Stimulated activated CD4-positive, alpha-beta T cell treated with anti-CD3 and anti-CD28 coated beads, Interleukin-12 subunit alpha, Interleukin-12 subunit beta, amount 100 ng/mL, for 24 hours (primary cell): Measurements from ENCODE around the gene TP53I11.

ENCODE experiments used
- DNase-seq, 2 experiments: peaks; one replicate each; pipeline ENCODE4 v3.0.0-alpha.2; 2020; ENCODE audit warnings: low read depth in 2 of 2

The TP53I11 gene

GRCh38 chr11:44978961-44979331 is 28.3 kb upstream of the TP53I11 start:
- DNase-seq = no peak

GRCh38 chr11:44978274-44978960 is 27.7 kb upstream of the TP53I11 start:
- DNase-seq = no peak

- DNase-seq = no peak
Measured at GRCh38 chr11:44977493-44977984, 26.9 kb upstream of the TP53I11 start.

- DNase-seq = no peak
Measured at GRCh38 chr11:44976576-44976975, 25.9 kb upstream of the TP53I11 start.

GRCh38 chr11:44974402-44975000 is 23.8 kb upstream of the TP53I11 start:
- DNase-seq = no peak

GRCh38 chr11:44973632-44974401 is 23.1 kb upstream of the TP53I11 start:
- DNase-seq = no peak

GRCh38 chr11:44972746-44973435 is 22.2 kb upstream of the TP53I11 start:
- DNase-seq = no peak

- DNase-seq = no peak
Measured at GRCh38 chr11:44971185-44971584, 20.5 kb upstream of the TP53I11 start.

GRCh38 chr11:44970293-44970692 is 19.6 kb upstream of the TP53I11 start:
- DNase-seq = no peak

GRCh38 chr11:44969651-44970252 is 19.1 kb upstream of the TP53I11 start:
- no peak for DNase-seq

- DNase-seq = no peak
Measured at GRCh38 chr11:44968510-44968909, 17.8 kb upstream of the TP53I11 start.

- no peak for DNase-seq
Measured at GRCh38 chr11:44967930-44968496, 17.3 kb upstream of the TP53I11 start.

GRCh38 chr11:44966694-44967093 is 16.0 kb upstream of the TP53I11 start:
- no peak for DNase-seq

- no peak for DNase-seq
Measured at GRCh38 chr11:44964526-44965209, 14.0 kb upstream of the TP53I11 start.

- no peak for DNase-seq
Measured at GRCh38 chr11:44963948-44964347, 13.3 kb upstream of the TP53I11 start.

- DNase-seq = no peak
Measured at GRCh38 chr11:44963136-44963535, 12.5 kb upstream of the TP53I11 start.

GRCh38 chr11:44962464-44962863 is 11.8 kb upstream of the TP53I11 start:
- no peak for DNase-seq

GRCh38 chr11:44960200-44960845 is 9.6 kb upstream of the TP53I11 start:
- DNase-seq = no peak

- no peak for DNase-seq
Measured at GRCh38 chr11:44959064-44959463, 8.4 kb upstream of the TP53I11 start.
